GM08714 (cell line): ENCODE results near the gene HRH1.

Experiments used
- H3K4me3 ChIP-seq: fragments of 200-500 bp; sonication (Bioruptor generic); 2 replicates; pipeline ENCODE4 v1.5.1; 2014; ENCODE audit warnings: mild to moderate bottlenecking, low read length, inconsistent platforms
- ZNF274 ChIP-seq: IDR thresholded peaks from 2 replicates; pipeline ENCODE4 v1.6.1; 2012; ENCODE audit warnings: mild to moderate bottlenecking, low read depth, low read length

Gene HRH1

GRCh38 chr3:11220230-11220629, 65.9 kb downstream of the HRH1 start:
- no peak overlapping the region for H3K4me3 ChIP-seq
- no peak for TF ChIP-seq ZNF274

DNA sequence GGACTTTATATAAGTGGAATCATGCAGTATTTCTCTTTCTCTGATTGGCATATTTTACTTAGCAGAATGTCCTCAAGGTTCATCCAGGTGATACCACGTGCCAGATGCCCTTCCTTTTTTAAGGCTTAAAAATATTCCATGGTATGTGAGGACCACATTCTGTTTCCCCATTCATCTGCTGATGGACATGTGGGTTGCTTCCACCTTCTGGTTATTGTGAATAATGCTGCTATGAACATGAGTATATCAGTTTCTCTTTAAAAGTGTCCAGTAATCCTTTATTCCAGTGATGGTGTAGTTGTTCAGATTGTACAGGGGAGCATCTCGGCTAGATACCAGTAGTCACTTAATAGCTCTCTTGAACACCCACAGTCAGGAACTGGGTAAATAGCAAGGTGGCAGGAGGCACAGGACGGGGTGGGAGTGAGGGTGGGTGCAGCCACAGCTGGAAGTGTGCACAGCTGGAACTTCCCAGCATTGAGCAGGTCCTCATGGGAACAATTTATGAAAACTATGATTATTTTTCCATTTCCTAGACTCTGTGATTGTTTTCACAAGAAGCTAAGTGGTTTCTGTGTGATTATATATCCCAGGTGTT, 67.6 kb downstream of the HRH1 start:
- TF ChIP-seq ZNF274: no peak

DNA sequence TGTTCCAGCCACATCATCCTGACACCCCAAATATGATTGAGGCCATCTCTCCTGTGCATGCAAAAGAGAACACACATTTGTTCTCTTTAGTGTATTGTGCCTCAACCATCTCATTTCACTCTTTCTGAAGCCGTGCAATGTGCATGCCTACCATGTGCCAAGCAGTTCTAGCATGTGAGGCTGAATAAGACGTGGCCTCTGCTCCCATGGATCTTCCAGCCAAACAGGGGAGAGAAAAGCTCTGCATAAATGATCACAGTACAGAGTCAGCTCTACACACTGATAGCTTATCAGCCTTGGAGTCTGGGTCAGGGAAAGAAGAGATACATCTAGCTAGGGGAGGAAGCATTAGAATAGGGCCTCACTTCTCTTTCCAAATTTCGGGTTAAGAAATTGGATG, 69.7 kb downstream of the HRH1 start:
- no peak overlapping the region for H3K4me3 ChIP-seq
- no peak for TF ChIP-seq ZNF274

More for the DNA sequence above, 67.6 kb downstream of the HRH1 start:
- no peak overlapping the region for H3K4me3 ChIP-seq

DNA sequence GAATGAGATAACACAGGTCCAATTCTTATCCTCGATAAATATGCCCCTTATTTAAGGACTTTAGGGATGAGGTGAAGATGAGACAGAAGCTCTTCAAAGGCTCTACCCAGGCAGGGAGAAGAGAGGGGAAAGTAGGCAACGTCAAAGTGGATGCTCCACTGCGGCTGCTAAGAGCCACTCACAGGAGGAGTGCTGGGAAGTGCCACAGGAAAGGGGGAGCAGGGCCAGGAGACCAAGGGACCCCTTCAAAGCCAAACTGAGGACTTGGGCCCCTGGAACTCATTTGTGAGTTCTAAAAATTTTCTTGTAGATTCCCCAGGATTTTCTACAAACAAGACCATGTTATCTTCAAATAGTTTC, 70.6 kb downstream of the HRH1 start:
- no peak for TF ChIP-seq ZNF274
- H3K4me3 ChIP-seq: no peak overlapping the region

DNA sequence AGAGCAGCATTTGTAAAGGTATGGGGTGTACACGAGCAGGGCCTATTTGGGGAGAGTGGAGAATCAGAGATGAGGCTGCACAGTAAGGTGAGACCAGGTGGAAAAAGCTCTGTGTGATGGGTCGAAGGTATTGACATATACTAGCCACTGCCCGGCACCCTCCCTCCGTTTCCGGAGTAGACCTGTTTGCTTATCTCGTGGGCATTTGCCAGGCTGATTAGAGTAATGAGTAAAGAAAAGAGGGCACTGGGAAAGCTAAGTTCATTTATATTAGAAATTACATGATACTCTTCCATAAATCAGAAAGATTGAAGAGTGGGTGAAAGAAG, 71.7 kb downstream of the HRH1 start:
- TF ChIP-seq ZNF274: no peak
- H3K4me3 ChIP-seq: no peak overlapping the region

DNA sequence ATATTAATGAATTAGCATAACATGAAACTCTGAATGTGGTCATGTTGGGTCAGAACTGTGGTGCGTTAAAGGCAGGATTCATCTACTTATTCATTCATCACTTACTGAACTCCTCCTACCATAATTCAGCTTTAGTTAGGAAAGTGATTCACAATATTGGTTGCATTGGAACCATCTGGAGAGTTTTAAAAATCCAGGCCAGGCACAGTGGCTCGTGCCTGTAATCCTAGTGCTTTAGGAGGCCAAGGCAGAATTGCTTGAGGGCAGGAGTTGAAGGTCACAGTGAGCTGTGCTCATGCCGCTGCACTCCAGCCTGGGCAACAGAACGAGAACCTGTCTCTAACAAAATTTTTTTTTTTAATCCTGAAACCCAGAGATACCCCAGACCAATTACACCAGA, 73.7 kb downstream of the HRH1 start:
- H3K4me3 ChIP-seq: no peak overlapping the region
- TF ChIP-seq ZNF274: no peak

DNA sequence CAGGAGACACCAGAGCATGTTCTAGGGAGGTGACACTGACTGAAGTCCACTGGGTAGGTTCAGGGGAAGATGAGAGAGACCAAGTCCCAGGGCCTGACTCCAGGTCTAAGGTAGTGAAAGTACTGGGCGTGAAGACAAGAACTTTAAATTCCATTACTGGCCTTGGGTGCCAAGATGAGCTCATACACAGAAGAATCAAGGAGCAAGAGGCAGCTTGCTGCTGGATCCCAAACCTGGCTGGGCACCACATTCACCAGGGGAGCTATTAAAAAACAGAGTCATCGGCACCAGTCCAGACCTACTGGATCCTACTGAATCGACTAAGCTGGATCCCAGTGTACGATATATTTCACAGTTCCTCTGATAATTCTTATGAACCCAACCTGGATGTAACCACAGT, 75.8 kb downstream of the HRH1 start:
- no peak for TF ChIP-seq ZNF274

DNA sequence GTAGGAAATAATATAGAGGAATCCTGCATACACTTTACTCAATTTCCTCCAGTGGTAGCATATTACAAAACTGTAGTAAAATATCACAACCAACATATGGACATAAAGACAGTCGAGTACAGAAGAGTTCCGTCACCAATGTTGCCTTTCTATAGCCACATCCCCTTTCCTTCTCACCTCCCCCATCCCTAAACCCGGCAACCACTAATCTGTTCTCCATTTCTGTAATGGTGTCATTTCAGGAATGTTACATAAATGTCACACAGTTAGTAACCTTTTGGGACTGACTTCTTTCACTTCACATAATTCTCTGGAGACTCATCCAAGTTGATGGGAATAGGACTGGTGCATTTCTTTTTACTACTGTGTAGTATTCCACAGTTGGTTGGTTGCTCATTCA, 76.5 kb downstream of the HRH1 start:
- no peak overlapping the region for H3K4me3 ChIP-seq
- TF ChIP-seq ZNF274: no peak

More for the DNA sequence above, 75.8 kb downstream of the HRH1 start:
- no peak overlapping the region for H3K4me3 ChIP-seq

DNA sequence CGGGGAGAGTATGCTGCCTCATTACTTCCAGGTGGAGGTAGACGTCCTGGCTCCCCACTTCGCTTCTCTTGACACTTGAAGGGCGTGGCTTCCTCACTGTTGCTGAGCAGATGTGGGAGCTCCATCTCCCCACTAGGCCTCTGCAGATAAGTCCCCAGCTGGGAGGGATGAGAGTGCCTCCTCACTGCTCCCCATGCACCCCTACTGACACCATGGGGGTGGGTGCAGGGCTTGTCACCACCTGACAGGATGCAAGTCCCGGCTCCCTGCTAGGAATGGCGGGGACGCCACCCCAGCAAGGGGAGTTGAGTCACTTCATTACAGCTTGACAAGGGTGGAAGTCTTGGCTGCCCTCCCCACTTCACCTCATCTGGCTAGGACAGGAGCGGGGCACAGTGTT, 81.1 kb downstream of the HRH1 start:
- no peak overlapping the region for H3K4me3 ChIP-seq
- TF ChIP-seq ZNF274: no peak

DNA sequence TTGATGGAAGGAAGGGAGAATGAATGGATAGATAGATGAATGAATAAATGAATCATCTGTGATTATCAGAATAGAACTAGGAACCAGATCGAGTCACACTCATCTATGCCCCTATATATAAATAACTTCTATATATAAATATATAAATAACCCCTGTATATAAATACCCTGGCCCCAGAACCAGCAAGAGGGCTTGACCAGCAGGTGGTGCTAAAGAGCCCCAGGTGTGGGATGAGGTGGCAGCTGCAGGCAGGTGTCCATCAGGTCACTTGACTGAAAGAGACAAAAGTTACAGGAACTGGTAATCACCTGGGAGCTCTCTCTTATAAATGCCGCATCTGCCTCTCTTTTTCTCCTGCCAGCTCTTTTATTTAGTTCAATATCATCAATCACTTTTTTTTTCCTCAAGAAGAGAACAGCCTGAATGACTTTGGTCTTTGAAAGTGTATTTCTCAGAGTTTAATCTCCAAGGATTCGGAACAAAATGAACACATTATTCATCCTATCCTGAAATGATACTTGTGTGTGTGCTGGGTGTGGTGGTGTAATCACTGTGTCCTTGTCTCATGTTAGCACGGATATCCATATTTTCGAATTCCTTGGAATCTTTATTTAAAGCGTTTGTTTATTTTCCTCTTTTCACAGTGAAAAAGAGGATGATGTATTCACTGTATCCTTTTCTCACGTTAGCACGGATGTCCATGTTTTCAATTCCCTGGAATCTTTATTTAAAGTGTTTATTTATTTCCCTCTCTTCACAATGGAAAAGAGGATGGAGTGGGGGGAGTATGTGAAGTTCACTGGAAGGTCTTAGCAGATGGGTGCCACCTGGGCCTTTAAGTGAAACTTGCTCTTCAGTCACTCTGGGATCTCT, 82.5 kb downstream of the HRH1 start:
- no peak for TF ChIP-seq ZNF274
- no peak overlapping the region for H3K4me3 ChIP-seq

DNA sequence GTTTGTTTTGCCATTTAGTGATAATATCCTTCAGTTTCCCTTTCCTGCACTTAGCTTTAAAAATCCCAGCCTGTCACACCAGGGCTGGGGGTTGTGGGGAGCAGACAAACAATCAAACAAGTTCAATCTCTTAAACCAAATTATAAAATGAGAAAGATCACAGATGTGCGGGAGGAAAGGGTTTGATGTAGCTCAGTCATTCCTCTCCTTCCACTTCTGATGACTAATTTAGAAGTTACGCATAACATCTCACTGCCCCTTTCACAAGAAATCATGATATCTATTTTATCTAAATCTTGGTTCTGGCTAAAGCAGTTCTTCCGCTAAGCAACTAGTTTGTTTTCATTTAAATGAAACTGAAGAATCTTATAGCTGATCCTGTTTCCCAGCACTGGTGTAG, 83.8 kb downstream of the HRH1 start:
- H3K4me3 ChIP-seq: no peak overlapping the region

GRCh38 chr3:11238880-11239279, 84.6 kb downstream of the HRH1 start:
- TF ChIP-seq ZNF274: no peak
- H3K4me3 ChIP-seq: no peak overlapping the region

More for the DNA sequence above, 83.8 kb downstream of the HRH1 start:
- TF ChIP-seq ZNF274: no peak

GRCh38 chr3:11239796-11240195, 85.5 kb downstream of the HRH1 start:
- no peak for TF ChIP-seq ZNF274
- no peak overlapping the region for H3K4me3 ChIP-seq

GRCh38 chr3:11240496-11240895, 86.2 kb downstream of the HRH1 start:
- no peak for TF ChIP-seq ZNF274
- no peak overlapping the region for H3K4me3 ChIP-seq

DNA sequence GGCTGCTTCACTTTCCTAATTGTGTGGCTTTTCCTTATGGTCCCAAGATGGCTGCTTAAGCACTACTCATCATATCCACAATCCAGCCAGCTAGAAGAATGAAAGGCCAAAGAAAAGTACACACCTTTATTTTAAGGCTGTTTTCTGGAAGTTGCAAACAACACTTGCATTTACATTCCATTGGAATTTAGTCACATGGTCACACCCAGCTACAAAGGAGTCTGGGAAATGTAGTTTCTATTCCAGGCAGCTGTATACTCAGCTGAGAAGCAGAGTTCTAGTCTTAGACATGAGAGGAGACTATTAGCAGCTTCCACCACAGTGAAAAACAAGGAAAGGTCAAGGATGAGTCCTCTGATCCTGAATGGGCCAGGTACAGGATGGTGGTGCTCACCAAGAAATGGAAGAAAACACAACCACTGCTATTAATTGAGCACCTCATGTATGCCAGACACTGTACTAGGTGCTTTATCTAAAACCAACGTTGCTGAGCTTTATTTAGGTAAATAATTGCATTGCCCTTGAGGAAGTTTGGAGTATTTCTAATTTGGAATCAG, 89.9 kb downstream of the HRH1 start:
- H3K4me3 ChIP-seq: no peak overlapping the region
- TF ChIP-seq ZNF274: no peak

DNA sequence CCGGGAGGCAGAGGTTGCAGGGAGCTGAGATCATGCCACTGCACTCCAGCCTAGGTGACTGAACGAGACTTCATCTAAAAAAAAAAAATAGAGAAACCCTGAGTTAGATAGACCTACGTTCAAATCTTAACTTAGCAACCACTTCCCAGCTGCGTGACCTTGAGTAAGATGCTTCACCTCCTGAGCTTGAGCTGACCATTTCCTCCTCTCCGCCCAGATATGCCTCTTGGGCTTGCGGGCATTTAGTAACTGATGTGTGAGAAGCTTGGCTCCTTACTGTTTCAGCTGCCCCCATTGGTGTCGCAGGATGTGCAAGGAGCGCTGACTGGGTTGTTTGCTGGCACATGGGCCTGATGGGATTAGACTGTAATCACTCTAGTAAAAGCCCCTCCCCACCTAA, 91.0 kb downstream of the HRH1 start:
- TF ChIP-seq ZNF274: no peak
- no peak overlapping the region for H3K4me3 ChIP-seq
